GM21737 (cell line): ENCODE measurements around the gene OR1J4.
"Not testable (repeated sequence)": the region's sequence is repeated elsewhere in the genome, so short reads cannot be mapped to it uniquely, and the experiment has no call there.

Experiments
- ATAC-seq: cut with Tn5 transposase; IDR thresholded peaks from one replicate; pipeline ENCODE4 v1.9.1; 2021; ENCODE audit warnings: mild to moderate bottlenecking, moderate library complexity; ENCODE audit not compliant: unreplicated experiment

Gene OR1J4, protein sequence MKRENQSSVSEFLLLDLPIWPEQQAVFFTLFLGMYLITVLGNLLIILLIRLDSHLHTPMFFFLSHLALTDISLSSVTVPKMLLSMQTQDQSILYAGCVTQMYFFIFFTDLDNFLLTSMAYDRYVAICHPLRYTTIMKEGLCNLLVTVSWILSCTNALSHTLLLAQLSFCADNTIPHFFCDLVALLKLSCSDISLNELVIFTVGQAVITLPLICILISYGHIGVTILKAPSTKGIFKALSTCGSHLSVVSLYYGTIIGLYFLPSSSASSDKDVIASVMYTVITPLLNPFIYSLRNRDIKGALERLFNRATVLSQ

GRCh38 chr9:122518841-122519240 lies at the start of gene OR1J4:
OR1J4 (plus strand) TSS chr9:122519141; CDS start chr9:122519141, 0 bp downstream.
- ATAC-seq, result no peak

GRCh38 chr9:122474561-122474960 lies 44.4 kb upstream of the OR1J4 start:
- ATAC-seq, result no peak

GRCh38 chr9:122475717-122476116 lies 43.2 kb upstream of the OR1J4 start:
- ATAC-seq, result no peak

- no peak for ATAC-seq
Observed at GRCh38 chr9:122477346-122477745, 41.6 kb upstream of the OR1J4 start.

DNA sequence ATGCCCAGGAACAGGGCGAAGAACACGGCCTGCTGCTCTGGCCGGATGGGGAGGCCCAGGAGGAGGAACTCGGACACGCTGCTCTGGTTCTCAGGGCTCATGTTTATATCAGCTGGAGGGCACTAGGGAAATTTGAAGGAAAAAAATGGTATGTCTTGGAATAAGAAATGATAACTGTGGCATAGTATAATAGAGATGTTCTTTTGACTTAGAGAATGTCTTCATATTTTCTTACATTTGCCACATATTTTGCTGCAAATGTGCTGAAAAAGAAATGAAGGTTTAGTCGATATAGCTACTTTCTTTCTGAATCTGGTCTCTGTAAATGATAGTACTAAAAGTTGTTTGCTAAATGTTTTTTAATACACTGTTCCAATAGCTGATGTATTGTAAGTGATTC lies 41.1 kb upstream of the OR1J4 start, which contains the start of gene OR1J1:
TSS of gene OR1J1 (minus strand) at position 101 of the 400 bp plus-strand sequence. CDS start at position 101, 0 bp downstream.
- ATAC-seq, result no peak

GRCh38 chr9:122479062-122479461 lies 39.9 kb upstream of the OR1J4 start:
- ATAC-seq, result no peak

- ATAC-seq, result no peak
Observed at GRCh38 chr9:122498883-122499288, 20.1 kb upstream of the OR1J4 start.

GRCh38 chr9:122506964-122507363 lies 12.0 kb upstream of the OR1J4 start:
- no peak for ATAC-seq

GRCh38 chr9:122510502-122510901 lies 8.4 kb upstream of the OR1J4 start, which contains the start of gene OR1J2:
OR1J2 (plus strand) TSS chr9:122510802; CDS start chr9:122510802, 0 bp downstream.
- ATAC-seq, result no peak

DNA sequence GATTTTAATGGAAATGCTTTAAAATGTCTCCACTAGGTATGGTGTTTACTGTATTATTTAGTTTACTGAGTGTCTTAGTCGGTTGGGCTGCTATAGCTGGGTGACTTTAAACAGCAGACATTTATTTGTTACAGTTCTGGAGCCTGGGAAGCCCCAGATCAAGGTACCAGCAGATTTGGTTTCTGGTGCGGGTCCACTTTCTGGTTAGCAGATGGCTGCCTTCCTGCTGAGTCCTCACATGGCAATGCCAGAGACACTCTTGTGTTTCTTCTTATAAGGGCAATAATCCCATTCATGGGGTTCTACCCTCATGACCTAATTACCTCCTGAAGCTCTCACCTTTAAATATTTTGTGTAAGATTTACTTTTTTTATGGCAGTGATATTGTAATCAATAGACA lies 715 bp upstream of the OR1J4 start:
- no peak for ATAC-seq

DNA sequence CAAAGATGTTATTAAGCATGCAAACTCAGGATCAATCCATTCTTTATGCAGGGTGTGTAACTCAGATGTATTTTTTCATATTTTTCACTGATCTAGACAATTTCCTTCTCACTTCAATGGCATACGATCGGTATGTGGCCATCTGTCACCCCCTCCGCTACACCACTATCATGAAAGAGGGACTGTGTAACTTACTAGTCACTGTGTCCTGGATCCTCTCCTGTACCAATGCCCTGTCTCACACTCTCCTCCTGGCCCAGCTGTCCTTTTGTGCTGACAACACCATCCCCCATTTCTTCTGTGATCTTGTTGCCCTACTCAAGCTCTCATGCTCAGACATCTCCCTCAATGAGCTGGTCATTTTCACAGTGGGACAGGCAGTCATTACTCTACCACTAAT lies 435 bp downstream of the OR1J4 start:
- no peak for ATAC-seq

DNA sequence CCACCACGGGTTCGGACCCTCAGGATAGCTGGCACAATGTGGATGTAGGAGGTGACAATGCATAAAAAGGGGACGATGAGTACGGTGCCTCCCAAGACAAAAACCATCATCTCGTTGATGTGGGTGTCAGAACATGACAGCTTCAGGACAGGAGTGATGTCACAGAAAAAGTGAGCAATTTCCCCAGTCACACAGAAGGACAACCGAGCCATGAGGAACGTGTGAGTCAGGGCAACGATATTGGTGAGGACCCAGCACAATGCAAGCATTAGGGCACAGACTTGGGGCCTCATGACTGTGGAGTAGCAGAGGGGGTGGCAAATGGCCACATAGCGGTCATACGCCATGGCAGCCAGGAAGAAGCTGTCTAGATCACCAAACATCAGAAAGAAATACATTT lies 7.7 kb downstream of the OR1J4 start:
- ATAC-seq, result no peak

- no peak for ATAC-seq
Observed at GRCh38 chr9:122527193-122527592, 8.3 kb downstream of the OR1J4 start, which contains the start of gene OR1N1. OR1N1 (minus strand) TSS chr9:122527293; CDS start chr9:122527293, 0 bp downstream.

- ATAC-seq, result not testable (repeated sequence)
Observed at GRCh38 chr9:122531157-122531556, 12.2 kb downstream of the OR1J4 start.

GRCh38 chr9:122536134-122536533 lies 17.2 kb downstream of the OR1J4 start:
- no peak for ATAC-seq

- not testable (repeated sequence) for ATAC-seq
Observed at GRCh38 chr9:122537066-122537465, 18.1 kb downstream of the OR1J4 start.

DNA sequence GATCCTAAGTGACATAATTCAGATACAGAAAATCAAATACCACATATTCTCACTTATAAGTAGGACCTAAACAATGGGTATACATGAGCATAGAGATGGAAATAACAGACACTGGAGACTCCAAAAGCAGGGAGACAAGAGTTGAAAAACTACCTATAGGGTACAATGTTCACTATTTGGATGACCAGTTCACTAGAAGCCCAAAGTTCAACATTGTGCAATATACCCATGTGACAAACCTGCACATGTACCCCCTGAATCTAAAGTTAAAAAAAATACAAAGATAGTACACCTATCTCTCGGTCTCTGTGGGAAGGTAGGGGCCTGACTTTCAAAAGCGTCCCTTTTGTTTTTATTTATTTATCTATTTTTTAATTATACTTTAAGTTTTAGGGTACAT lies 19.8 kb downstream of the OR1J4 start:
- ATAC-seq, result no peak

DNA sequence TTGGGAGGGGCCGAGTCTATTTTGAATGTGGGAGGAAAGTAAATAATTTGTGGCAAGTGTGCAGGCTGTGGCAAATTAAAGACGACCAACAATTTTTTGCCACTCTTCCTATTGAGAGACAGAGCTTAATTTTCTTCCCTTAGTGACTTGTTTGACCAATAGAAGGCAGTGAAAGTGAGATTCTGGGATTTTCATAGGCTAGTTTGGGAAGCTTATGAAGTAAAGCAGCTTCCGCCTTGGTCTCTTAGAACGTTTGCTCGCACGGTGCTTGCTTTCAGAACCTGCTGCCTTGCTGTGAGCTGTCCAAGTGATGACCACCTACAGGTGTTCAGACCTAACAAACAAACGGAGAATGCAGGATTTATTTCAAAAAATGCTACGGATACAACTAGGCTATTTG lies 27.3 kb downstream of the OR1J4 start:
- no peak for ATAC-seq

DNA sequence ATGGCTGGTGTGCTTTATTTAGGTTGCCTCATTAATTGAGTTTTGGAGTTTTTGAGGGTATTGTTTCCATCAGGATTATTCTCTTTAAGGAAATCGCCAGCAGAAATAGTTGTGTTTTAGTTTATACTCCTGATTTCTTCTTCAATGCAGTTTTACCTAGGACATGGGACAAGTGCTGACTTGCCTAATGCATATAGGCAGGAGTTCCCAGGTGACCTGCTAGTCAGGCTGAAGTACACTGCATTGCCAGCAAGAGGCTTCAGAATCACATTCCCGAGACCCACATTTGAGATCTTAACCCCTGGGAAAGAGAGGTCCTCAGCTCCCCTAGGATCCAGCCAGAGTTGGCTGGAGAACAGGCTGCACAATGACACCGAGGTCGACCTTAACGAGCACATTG lies 32.4 kb downstream of the OR1J4 start:
- no peak for ATAC-seq

- ATAC-seq, result no peak
Observed at GRCh38 chr9:122552812-122553211, 33.9 kb downstream of the OR1J4 start, which contains the start of gene OR1N2. OR1N2 (plus strand) TSS chr9:122553112; CDS start chr9:122553212, 100 bp downstream.

- ATAC-seq, result no peak
Observed at GRCh38 chr9:122561446-122561845, 42.5 kb downstream of the OR1J4 start.

DNA sequence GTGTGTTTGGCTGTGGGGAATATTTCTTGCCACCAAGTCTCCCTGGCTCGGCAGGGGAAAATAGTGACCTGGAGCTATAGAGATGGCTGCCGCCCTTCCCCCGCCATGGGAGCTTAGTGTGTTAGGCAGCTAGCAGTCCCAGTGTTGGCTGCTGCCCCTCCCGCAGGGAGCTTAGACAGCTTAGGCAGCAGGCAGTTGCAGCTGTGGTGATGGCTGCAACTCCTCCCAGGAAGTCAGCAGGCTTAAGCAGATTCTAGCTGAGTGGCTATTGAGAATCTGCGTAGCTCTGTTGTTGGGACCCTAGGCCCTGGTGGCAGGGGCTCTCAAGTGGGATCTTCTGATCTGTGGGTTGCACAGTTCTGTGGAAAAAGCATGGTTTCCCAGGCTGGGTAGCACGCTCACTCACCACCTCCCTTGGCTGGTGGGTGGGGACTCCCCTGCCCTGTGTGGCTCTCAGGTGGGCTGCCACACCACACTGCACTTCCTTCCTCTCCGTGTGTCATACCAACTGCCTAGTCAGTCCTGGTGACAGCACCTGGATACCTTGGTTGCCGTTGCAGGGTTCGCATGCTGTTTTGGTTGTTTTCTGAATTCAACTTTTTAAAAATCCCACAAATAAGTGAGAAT lies 43.3 kb downstream of the OR1J4 start:
- ATAC-seq, result no peak
